DND-41 (cell line): Measurements from ENCODE around the gene RNGTT.

Experiments used
- ATAC-seq: fragments of 200-7000 bp; cut with Tn5 transposase; 3 replicates; pipeline ENCODE4 v1.9.1; 2021; ENCODE audit warnings: low read depth; ENCODE audit not compliant: insufficient read depth
- DNase-seq: peaks from one replicate; pipeline ENCODE4 v3.0.0-alpha.2; 2020
- H2AFZ ChIP-seq: 2 replicates; pipeline ENCODE4 v1.6.0; 2012; ENCODE audit warnings: low read depth, low read length
- H3K27ac ChIP-seq: 2 replicates; pipeline ENCODE4 v1.5.1; 2012; ENCODE audit warnings: low read length, inconsistent platforms
- H3K27me3 ChIP-seq: fragments of 200-600 bp; sonication (generic); 2 replicates; pipeline ENCODE4 v1.6.0; 2012; ENCODE audit warnings: low read length, mild to moderate bottlenecking, inconsistent platforms; ENCODE audit not compliant: insufficient read depth, poor library complexity
- H3K36me3 ChIP-seq: 2 replicates; pipeline ENCODE4 v1.5.1; 2012; ENCODE audit warnings: low read length, inconsistent platforms; ENCODE audit not compliant: insufficient read depth
- H3K4me1 ChIP-seq: 2 replicates; pipeline ENCODE4 v1.5.1; 2012; ENCODE audit warnings: mild to moderate bottlenecking, low read length; ENCODE audit not compliant: insufficient read depth
- H3K4me2 ChIP-seq: 2 replicates; pipeline ENCODE4 v1.6.0; 2012; ENCODE audit warnings: mild to moderate bottlenecking, moderate library complexity, low read length, inconsistent platforms; ENCODE audit not compliant: insufficient read depth
- H3K4me3 ChIP-seq, 2 experiments: fragments of 200-600 bp in 1 of 2; shearing (Covaris generic) in 1 of 2; 2 replicates each; pipeline ENCODE4 v1.5.1; 2012 to 2016; ENCODE audit warnings: inconsistent platforms in 2 of 2, low read length in 2 of 2, mild to moderate bottlenecking in 2 of 2, low read depth in 1 of 2, moderate library complexity in 1 of 2
- H3K79me2 ChIP-seq: 2 replicates; pipeline ENCODE4 v1.6.0; 2012; ENCODE audit warnings: low read length, inconsistent platforms; ENCODE audit not compliant: insufficient read depth
- H3K9ac ChIP-seq: 2 replicates; pipeline ENCODE4 v1.6.0; 2012; ENCODE audit warnings: low read depth, mild to moderate bottlenecking, inconsistent platforms, low read length, moderate library complexity
- H3K9me3 ChIP-seq: 2 replicates; pipeline ENCODE4 v1.5.1; 2012; ENCODE audit warnings: low read length, moderate library complexity, mild to moderate bottlenecking, inconsistent platforms; ENCODE audit not compliant: insufficient read depth, severe bottlenecking
- H4K20me1 ChIP-seq: 2 replicates; pipeline ENCODE4 v1.6.0; 2012; ENCODE audit warnings: low read length; ENCODE audit not compliant: insufficient read depth
- EZH2 ChIP-seq: IDR thresholded peaks from 3 replicates; pipeline ENCODE4 v1.6.1; 2012; ENCODE audit warnings: borderline replicate concordance, low read depth, mild to moderate bottlenecking, moderate library complexity, low read length, inconsistent platforms; ENCODE audit not compliant: severe bottlenecking
- TF ChIP-seq, protein P1 (sequence below): IDR thresholded peaks from 2 replicates; pipeline ENCODE4 v1.5.1; 2012; ENCODE audit warnings: borderline replicate concordance, low read length, moderate library complexity, mild to moderate bottlenecking; ENCODE audit not compliant: poor library complexity, severe bottlenecking; ENCODE audit errors: extremely low read depth

The RNGTT gene

DNA sequence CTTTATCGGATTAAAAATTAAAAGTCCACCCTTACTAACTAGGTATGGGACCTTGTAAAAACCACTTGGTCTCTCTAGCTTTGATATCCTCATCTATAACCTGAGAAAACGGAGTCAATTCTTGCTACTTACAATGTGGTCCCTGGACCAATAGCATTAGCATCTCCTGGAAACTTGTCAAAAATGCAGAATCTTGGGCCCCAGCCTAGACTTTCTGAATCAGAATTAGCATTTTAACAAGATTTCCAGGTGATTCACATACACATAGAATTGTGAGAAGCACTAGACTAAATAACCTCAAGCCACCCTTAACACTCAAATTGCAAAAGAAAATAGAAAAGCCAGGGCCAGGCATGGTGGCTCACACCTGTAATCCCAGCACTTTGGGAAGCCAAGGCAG is 96.6 kb downstream of the RNGTT start:
- TF ChIP-seq, protein P1, sequence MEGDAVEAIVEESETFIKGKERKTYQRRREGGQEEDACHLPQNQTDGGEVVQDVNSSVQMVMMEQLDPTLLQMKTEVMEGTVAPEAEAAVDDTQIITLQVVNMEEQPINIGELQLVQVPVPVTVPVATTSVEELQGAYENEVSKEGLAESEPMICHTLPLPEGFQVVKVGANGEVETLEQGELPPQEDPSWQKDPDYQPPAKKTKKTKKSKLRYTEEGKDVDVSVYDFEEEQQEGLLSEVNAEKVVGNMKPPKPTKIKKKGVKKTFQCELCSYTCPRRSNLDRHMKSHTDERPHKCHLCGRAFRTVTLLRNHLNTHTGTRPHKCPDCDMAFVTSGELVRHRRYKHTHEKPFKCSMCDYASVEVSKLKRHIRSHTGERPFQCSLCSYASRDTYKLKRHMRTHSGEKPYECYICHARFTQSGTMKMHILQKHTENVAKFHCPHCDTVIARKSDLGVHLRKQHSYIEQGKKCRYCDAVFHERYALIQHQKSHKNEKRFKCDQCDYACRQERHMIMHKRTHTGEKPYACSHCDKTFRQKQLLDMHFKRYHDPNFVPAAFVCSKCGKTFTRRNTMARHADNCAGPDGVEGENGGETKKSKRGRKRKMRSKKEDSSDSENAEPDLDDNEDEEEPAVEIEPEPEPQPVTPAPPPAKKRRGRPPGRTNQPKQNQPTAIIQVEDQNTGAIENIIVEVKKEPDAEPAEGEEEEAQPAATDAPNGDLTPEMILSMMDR, result no peak
- no peak for TF ChIP-seq EZH2
- no peaks in the 10 kb centered on the region for H3K9me3 ChIP-seq
- no peaks in the 10 kb centered on the region for H3K27me3 ChIP-seq
- H3K79me2 ChIP-seq, result peaks cover 6% of the 10 kb centered on the region; the same call in 1 of the 2 replicates
- no peak overlapping the region for H3K27ac ChIP-seq
- no peak for ATAC-seq
- H2AFZ ChIP-seq, result no peak overlapping the region
- H3K4me3 ChIP-seq, result no peak overlapping the region
- no peaks in the 10 kb centered on the region for H4K20me1 ChIP-seq
- peaks cover 17% of the 10 kb centered on the region; the same call in 1 of the 2 replicates for H3K36me3 ChIP-seq
- H3K9ac ChIP-seq, result no peak overlapping the region
- no peak for DNase-seq
- no peak overlapping the region for H3K4me2 ChIP-seq
- H3K4me1 ChIP-seq, result peaks cover 15% of the 10 kb centered on the region

DNA sequence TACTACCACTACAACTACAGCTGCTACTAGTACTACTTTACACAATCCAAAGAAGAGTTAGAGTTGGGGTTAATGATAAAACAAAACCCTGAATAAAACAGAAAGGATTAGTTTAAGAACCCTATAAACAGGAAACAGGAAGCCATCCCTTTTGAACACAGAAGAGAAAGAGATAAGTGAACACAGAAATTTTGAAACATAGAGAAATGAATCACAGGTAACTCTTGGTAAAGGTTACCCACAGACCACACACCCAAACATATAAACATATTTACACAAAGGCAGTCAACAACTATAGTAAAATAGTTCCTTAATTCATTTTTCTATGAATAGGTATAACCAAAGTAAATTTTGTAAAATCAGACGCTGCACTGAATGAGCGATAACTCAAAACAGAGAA is 98.1 kb downstream of the RNGTT start:
- Histone ChIP-seq H3K36me3 (peaks cover 17% of the 10 kb centered on the region; the same call in 1 of the 2 replicates), H3K4me1 (peaks cover 15% of the 10 kb centered on the region), H4K20me1 (no peaks in the 10 kb centered on the region), H3K27me3 (no peaks in the 10 kb centered on the region), H3K9ac (no peak overlapping the region), H3K9me3 (no peaks in the 10 kb centered on the region), H3K4me3 (no peak overlapping the region), H3K27ac (peak overlapping the region; percentile 14; the same call in 1 of the 2 replicates), H2AFZ (no peak overlapping the region), H3K79me2 (peaks cover 6% of the 10 kb centered on the region; the same call in 1 of the 2 replicates), H3K4me2 (no peak overlapping the region)
- TF ChIP-seq EZH2, result no peak
- TF ChIP-seq, protein P1, result no peak
- ATAC-seq (peak; percentile 48; the same call in 2 of the 3 replicates), DNase-seq (no peak)

DNA sequence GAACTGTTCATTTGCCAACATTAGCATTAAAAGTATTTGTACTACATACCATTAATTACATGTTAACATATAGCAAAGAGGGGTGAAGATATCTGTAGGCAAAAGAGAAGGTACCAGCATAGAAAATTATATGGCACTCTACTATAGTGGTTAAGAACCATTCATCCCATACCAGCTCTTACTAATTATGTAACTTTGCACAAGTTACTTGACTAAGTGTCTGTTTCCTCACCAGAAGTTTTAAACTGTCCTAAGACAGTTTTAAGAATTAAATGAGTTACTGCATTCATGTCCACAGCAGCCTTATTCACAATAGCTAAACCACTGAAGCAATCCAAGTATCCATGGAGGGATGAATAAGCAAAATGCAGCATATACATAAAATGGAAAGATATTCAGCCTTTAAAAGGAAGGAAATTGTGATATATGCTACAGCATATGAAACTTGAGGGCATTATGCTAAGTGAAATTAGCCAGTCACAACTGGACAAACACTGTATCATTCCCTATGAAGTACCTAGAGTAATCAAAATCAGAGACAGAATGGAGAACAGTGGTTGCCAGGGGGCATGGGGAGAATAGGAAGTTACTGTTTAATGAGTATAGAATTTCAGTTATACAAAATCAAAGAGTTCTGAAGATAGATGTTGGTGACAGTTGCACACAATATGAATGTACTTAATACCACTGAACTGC is 98.9 kb downstream of the RNGTT start:
- ATAC-seq, result no peak
- H3K27me3 ChIP-seq, result no peaks in the 10 kb centered on the region
- no peak for DNase-seq
- H3K9ac ChIP-seq, result no peak overlapping the region
- H3K4me2 ChIP-seq, result no peak overlapping the region
- H3K9me3 ChIP-seq, result no peaks in the 10 kb centered on the region
- H3K4me3 ChIP-seq, result no peak overlapping the region
- TF ChIP-seq, protein P1, result no peak
- no peak for TF ChIP-seq EZH2
- H4K20me1 ChIP-seq, result no peaks in the 10 kb centered on the region
- peaks cover 15% of the 10 kb centered on the region for H3K4me1 ChIP-seq
- peaks cover 6% of the 10 kb centered on the region; the same call in 1 of the 2 replicates for H3K79me2 ChIP-seq
- no peak overlapping the region for H3K27ac ChIP-seq
- no peak overlapping the region for H2AFZ ChIP-seq
- peaks cover 17% of the 10 kb centered on the region; the same call in 1 of the 2 replicates for H3K36me3 ChIP-seq
